COR-L47 (cell line): ENCODE data around the gene GUCY1A2.
"Not testable (repeated sequence)": the region's sequence is repeated elsewhere in the genome, so short reads cannot be mapped to it uniquely, and the experiment has no call there.

Experiments used
- DNase-seq: peaks from one replicate; lab custom pipeline; 2025; lab: John Stamatoyannopoulos, UW

GUCY1A2 gene

GRCh38 chr11:107018219-107018901, at the start of gene GUCY1A2:
Gene GUCY1A2, minus strand, starts transcription at chr11:107018476. Its CDS starts 421 bp downstream, at chr11:107018055.
- DNase-seq = no peak

GRCh38 chr11:107054391-107054790, 36.1 kb upstream of the GUCY1A2 start:
- DNase-seq = no peak

DNA sequence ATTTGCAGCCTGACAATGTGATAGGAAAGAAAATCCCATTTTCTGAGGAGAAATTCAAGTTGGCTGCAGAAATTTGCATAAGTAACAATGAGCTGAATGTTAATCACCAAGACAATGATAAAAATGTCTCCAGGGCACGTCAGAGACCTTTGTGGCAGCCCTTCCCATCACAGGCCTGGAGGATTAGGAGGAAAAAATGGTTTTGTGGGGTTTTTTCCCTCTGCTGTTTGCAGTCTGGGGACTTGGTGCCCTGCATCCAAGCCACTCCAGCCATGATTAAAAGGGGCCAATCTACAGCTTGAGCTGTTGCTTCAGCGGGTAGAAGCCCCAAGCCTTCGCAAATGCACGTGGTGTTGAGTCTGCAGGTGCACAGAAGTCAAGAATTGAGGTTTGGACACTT, 33.1 kb upstream of the GUCY1A2 start:
- DNase-seq = not testable (repeated sequence)

GRCh38 chr11:107050899-107051298, 32.6 kb upstream of the GUCY1A2 start:
- not testable (repeated sequence) for DNase-seq

DNA sequence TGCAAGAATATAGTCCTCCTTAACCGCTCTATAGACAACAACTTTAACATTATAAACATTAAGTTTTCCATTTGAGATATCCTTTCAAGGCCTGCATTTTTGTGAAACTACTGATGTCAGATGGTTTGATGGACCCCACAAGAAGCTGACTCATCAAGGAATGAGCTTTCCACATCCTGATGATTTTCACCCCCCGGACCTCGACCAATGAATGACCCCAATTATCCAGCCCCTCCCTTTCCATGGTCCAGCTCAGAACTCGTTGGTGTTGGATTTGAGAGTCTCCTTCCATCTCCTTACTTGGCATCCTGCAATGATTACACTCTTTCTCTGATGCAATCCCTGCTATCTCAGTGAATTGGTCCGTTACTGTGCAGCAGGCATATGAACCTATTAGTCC, 31.8 kb upstream of the GUCY1A2 start:
- DNase-seq = no peak

DNA sequence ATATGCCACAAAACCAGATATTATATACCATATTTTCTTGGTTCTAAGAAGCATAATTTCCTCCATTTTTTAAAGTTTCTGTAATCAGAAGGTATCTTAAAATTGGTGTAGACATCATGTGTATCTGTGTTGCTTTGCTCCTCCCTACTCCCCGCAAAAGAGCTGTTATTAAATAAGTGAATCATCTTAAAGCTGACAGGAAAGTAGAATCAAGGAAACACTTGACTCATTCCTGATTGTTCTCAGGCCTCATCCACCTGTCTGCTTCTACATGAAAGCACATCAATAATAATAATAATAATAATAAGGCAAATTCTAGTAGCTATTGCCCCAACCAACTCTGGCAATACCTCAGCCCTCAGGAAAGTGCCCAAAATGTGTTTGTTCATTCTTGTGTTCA, 26.2 kb upstream of the GUCY1A2 start:
- DNase-seq = no peak

GRCh38 chr11:107043242-107044006, 25.1 kb upstream of the GUCY1A2 start:
- DNase-seq = no peak

DNA sequence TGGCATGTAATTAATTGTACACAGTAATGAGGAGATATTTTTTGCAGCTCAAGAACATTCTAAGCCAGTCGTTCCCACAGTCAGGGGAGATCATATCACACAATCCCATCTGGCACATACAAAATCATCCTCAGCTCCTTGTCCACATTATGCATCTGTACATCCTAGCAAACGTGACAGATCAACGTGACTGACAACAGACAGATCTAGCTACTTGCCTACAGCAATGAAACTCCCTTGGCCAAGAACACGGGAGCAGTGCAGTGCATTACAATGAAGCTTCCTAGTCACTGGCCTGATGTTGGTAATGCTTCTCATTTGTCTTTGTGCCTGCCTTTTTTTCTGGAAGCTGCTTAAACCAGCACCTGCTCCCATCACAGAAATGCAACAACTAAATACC, 24.5 kb upstream of the GUCY1A2 start:
- no peak for DNase-seq

DNA sequence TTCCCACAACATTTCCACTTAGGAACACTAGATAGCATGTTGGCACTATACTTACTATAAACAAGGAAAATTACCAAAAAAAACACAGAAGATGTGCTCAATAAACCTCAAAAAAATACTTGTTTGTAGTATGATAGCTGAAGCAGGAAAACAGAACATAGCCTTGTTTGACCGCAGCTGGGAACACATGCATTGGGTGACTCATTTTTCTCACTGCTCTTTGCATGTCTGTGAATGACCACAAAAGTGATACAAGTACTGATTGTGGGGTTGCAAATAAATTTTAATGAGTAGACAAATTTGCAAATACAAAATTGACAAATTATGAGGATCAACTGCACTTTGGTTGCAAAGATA, 22.8 kb upstream of the GUCY1A2 start:
- no peak for DNase-seq

DNA sequence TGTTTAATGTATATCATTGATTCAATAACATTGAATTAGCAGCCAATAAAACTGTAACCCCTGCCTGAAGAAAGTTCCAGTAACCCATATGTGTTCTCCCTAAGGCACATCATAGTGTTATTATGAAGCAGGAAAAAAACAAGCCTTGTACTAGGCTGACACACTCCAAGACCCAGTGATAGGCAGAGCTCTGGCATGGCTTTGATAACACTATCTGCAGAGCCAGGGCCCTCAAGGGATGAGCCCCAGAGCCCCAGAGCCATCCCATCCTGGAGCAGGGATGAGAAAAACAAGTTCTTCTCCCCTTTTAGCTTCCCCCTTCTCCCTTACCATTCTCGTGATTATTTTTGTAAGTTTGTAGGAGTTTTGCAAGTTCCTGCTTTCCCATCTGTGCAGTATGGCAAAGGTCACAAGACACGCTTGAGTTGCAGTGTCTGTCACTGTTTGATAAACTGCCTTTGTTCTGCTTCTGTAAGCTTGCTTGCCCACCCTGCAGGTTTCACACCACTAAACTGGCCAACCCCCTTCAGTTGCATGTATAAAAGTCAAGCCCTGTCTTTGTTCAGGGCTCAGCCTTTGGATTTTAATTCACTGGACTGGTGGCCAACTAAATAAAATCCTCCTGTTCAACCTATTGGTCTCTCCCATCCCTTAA, 22.3 kb upstream of the GUCY1A2 start:
- DNase-seq = no peak

DNA sequence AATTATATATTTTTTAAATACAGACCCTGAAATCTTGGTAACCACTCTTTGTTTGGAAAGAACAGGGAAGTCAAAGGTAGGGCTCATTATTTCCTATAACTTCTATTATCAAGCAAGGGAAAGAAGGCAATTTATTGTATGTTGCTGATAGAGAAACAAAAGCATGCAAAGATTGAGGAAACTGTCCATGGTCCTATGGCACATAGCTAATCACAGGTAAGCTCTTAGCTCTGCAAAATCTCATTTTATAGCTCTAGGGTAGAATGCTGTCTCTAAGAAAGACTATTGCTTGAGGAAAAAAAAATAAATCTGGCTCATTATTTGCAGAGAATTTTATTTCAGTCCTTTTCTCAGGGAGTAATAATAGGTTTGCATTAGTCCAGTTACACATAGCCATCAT, 7.4 kb upstream of the GUCY1A2 start:
- no peak for DNase-seq

GRCh38 chr11:107020594-107020993, 2.3 kb upstream of the GUCY1A2 start:
- DNase-seq = no peak

GRCh38 chr11:107018902-107019493, 722 bp upstream of the GUCY1A2 start:
- DNase-seq = no peak

- DNase-seq = peak; percentile 22
These were observed 650 bp downstream of the GUCY1A2 start for GRCh38 chr11:107017433-107018218.

GRCh38 chr11:107017104-107017432, 1.2 kb downstream of the GUCY1A2 start:
- DNase-seq = no peak

DNA sequence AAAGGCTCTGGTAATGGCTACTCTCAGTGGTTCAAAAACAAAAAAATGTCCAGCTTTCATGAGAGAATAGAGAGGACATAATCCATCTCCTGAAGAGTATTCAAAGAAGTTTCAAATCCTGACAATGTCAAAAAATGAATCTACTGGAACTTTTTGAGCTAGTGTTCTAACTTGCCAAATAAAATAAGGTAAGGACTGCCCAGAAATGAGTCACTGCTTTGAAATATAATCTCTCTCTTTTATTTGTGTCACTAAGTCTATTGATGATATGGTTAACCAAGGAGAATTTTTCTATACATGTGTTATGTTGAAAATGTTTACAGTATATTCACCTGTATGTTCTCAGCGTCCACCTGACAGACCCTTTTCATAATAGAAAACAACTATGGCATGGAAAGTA, 3.4 kb downstream of the GUCY1A2 start:
- no peak for DNase-seq

- no peak for DNase-seq
These were observed 6.3 kb downstream of the GUCY1A2 start for GRCh38 chr11:107011977-107012376.

DNA sequence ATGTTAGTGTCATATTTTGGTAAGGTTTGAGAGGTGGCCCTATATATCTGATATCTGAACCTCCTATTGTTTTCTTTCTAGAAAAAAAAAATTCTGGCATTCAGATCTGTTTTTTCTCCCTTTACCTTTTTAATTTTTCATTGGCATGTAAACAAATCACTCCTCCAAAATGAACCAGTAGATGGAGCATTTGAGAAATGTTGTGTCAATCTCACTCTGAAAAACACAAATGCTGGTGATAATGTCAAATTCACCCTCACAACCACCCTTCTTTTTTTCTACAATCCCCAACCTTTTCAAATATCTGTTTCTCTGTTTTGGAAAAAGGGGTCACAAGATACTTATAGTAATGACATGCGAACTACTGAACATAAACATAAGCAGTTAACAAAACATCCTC, 9.1 kb downstream of the GUCY1A2 start:
- DNase-seq = no peak

GRCh38 chr11:107006076-107006833, 12.0 kb downstream of the GUCY1A2 start:
- DNase-seq = no peak

- DNase-seq = no peak
These were observed 19.1 kb downstream of the GUCY1A2 start for GRCh38 chr11:106999196-106999595.

DNA sequence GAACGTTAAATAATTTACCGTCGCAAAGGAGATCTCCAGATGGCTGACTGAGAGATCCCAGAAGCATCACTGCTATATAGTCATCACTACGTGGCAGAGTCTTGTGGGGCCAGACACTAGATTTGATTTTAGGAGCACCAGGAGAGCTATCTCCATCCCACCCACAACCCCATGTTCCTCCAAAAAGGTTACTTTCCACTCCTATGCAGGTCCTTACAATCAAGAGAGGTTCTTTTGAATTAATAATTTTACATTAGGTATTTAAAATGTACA, 19.4 kb downstream of the GUCY1A2 start:
- no peak for DNase-seq
